Omental fat pad (tissue), 4 donors: Measurements from ENCODE around the gene TIGD1. TPM values are rescaled to one million over a fixed set of nuclear protein-coding genes. Genes with fewer than 3 reads are reported as not detected.

Source experiments
- ATAC-seq: fragments of 150-250 bp; one replicate; pipeline ENCODE4 v1.9.1; 2016; ENCODE audit warnings: mild to moderate bottlenecking, moderate library complexity; ENCODE audit not compliant: low FRiP score
- DNase-seq: peaks from one replicate; pipeline ENCODE4 v3.0.0-alpha.2; 2019; ENCODE audit warnings: low spot score
- total RNA-seq, 4 donors: library from RNA; depleted of rRNA; stranded (reverse); fragments of >200 nt; gene quantifications; one replicate each; pipeline ENCODE4 v1.1.0, GENCODE V29; 2016
- TF ChIP-seq, protein P1 (sequence below), 3 donors: fragments of 450-650 bp; IDR thresholded peaks; one replicate each; pipeline ENCODE4 v1.5.1; 2016 to 2017; ENCODE audit warnings: antibody characterized with exemption in 3 of 3, mild to moderate bottlenecking in 3 of 3, moderate library complexity in 2 of 3

TIGD1 gene
- total RNA-seq, 4 donors from 2014 or later = 1.5 to 3.8 (median 2.4) TPM

DNA sequence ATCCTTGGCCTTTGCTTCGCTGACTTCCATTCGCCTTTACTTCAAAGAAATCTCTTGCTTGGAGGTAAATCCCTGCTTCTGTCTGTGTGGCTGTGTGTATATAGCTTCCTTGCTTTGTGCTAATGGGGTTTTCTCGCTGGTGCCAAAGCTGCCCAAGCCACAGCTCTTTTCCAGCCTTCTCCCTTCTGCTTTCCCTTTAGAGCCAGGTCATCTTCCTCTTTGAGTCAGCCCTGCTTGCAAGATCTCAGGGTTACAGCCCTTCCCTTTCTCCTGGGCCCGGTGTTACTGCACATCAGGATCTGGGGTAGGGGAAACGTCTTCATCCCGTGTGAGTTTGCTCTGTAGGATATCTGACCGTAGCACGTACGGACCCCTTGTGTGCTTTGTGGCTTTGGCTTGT lies 19.2 kb upstream of the TIGD1 start:
- TF ChIP-seq, protein P1, sequence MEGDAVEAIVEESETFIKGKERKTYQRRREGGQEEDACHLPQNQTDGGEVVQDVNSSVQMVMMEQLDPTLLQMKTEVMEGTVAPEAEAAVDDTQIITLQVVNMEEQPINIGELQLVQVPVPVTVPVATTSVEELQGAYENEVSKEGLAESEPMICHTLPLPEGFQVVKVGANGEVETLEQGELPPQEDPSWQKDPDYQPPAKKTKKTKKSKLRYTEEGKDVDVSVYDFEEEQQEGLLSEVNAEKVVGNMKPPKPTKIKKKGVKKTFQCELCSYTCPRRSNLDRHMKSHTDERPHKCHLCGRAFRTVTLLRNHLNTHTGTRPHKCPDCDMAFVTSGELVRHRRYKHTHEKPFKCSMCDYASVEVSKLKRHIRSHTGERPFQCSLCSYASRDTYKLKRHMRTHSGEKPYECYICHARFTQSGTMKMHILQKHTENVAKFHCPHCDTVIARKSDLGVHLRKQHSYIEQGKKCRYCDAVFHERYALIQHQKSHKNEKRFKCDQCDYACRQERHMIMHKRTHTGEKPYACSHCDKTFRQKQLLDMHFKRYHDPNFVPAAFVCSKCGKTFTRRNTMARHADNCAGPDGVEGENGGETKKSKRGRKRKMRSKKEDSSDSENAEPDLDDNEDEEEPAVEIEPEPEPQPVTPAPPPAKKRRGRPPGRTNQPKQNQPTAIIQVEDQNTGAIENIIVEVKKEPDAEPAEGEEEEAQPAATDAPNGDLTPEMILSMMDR (IDR thresholded peaks at IDR 0.05) = no peak
- ATAC-seq (no peak), DNase-seq (no peak)

DNA sequence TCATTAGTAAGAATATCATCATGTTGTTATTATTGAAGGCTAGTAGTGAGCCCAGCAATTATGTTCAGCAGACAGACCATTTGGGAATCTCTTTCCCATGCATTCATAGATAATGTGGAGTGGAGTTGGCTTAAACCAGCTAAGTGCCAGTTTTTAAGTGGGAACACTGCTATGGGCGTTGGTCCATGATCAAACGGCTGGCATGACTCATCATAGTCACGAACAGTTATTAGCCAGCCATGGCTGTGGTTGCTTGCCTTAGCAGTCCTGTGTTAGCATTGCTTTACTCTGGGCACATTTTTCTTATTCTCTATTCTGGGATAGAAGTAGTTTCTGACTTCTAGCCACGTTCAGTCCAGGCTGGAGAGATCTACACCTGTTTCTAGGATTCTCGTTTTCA lies 17.8 kb upstream of the TIGD1 start:
- ATAC-seq (peak; percentile 63), DNase-seq (no peak)
- TF ChIP-seq, protein P1 (IDR thresholded peaks at IDR 0.05) = no peak

DNA sequence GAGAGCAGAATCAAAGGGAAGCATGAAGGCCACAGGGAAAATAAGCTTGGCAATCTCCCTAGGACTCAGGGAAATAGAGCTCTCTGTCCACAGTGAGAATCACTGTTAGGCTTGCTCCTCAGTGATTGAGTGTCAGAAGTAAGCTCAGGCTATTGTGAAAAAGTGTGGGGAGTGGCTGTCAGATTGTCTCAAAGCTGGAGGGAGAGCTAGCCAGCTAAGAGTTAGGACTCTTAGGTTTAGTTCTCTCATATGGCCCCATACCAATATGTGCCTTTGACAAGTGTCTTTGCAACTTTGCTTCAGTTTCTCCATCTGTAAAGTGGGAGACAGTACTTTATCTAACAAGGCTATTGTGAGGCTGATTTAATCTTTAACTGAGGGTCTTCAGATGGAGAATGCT lies 17.4 kb upstream of the TIGD1 start:
- DNase-seq (no peak), ATAC-seq (no peak)
- TF ChIP-seq, protein P1 (IDR thresholded peaks at IDR 0.05) = no peak

DNA sequence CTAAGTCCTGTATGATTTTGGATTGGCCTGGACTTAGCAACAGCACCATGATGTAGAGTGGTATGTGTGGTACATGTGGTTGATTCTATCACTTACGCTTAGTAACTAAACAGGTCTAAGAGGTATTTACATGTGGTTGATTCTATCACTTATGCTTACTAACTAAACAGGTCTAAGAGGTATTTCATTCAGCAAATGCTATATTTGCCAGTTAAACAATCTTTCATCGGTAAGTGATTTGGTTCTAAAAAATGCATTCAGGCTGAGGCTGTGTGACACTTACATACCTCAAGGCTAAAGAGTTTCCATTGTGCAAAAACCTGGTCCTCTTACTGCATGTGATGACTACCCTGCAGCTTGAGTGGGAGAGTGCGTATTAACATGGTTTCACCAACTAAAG lies 13.2 kb upstream of the TIGD1 start:
- TF ChIP-seq, protein P1 (IDR thresholded peaks at IDR 0.05) = no peak
- ATAC-seq (no peak), DNase-seq (no peak)

DNA sequence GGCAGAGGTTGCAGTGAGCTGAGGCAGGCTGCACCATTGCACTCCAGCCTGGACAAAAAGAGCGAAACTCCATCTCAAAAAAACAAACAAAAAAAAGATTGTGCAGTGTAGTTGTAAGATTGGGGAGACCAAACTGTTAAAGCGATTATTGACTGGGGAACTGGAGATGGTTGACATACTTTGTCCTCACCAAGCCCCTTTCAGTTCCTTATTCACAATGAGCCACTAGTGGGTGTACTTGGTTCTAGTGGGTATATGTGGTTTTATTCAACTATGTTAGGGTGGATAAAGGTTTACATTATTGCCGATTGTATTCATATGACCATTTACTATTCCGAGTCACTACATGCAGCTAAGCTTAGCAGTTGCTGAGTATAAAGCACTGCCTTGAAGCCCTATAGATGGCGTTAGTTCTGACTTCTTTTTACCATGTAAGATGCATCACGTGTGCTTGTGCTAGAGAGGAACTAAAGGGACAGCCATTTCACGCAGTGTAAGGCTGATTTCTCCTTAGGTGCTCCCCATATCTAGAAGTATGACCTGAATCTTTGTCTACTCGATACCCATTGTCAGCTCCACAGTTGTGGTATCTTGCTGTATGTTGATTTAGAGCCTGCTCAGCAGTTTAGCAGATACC lies 12.3 kb upstream of the TIGD1 start:
- ATAC-seq (no peak), DNase-seq (no peak)
- TF ChIP-seq, protein P1 (IDR thresholded peaks at IDR 0.05) = no peak

DNA sequence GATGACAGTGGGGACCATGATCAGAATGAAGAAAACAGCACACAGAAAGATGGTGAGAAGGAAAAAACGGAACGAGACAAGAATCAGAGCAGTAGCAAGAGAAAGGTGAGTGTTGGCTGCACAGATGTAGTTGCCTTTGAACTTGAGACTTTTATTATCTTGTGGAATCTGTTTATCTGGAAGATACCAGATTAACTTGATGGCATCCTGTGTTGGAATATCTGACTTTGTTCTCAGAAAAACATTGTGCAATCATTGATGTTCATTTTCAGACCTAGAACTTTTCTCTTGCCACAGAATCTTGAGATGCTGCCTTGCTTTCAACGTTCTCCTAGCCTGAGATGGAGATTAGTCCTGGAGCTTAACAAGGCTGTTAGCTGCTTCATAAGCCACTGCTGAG lies 6.1 kb upstream of the TIGD1 start:
- DNase-seq (no peak), ATAC-seq (no peak)

DNA sequence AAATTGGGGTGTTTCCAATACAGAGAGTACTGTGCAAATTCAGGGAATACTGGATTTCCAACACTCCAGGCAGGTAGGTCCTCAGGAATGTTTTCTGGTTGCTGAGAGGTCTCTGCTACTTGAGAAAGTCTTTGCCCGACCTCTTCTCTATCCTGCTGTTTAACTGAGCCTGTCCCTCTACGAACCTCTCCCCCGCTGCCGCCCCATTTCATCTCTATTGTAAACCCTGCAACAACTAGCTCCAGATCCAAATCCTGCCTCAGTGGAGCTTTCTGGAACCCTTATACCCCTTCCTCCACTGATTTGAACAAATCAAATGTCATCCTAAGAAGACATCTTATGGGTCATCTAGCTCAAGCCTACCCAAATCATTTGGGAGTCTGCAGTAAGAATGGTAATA lies 1.4 kb upstream of the TIGD1 start:
- no peak for ATAC-seq
- TF ChIP-seq, protein P1 (IDR thresholded peaks at IDR 0.05) = no peak

More for the DNA sequence above, 6.1 kb upstream of the TIGD1 start:
- TF ChIP-seq, protein P1 (IDR thresholded peaks at IDR 0.05) = no peak

More for the DNA sequence above, 1.4 kb upstream of the TIGD1 start:
- no peak for DNase-seq
